GM12801 (cell line): ENCODE data around the gene PIK3R5.

Experiments used
- CTCF ChIP-seq: IDR thresholded peaks from one replicate; pipeline ENCODE4 v1.5.1; 2011; ENCODE audit warnings: control low read depth; ENCODE audit not compliant: insufficient read length; ENCODE audit errors: extremely low read depth

PIK3R5 gene

GRCh38 chr17:8859804-8860430, 105.6 kb downstream of the PIK3R5 start:
- TF ChIP-seq CTCF: no peak

GRCh38 chr17:8859027-8859803, 106.3 kb downstream of the PIK3R5 start:
- TF ChIP-seq CTCF: no peak

GRCh38 chr17:8857919-8858318, 107.6 kb downstream of the PIK3R5 start:
- no peak for TF ChIP-seq CTCF

- TF ChIP-seq CTCF: no peak
Measured at GRCh38 chr17:8856869-8857575, 108.5 kb downstream of the PIK3R5 start.

GRCh38 chr17:8855477-8856204, 109.9 kb downstream of the PIK3R5 start:
- TF ChIP-seq CTCF: no peak

- no peak for TF ChIP-seq CTCF
Measured at GRCh38 chr17:8851600-8851999, 113.9 kb downstream of the PIK3R5 start.
